Forelimb muscle (tissue), 1 donor: ENCODE results near the gene CRACR2B. TPM values are rescaled to one million over a fixed set of nuclear protein-coding genes. Genes with fewer than 3 reads are reported as not detected.

Experiments
- DNase-seq: peaks from one replicate; pipeline ENCODE4 v3.0.0-alpha.2; 2013; ENCODE audit warnings: low read depth
- polyA plus RNA-seq: library from polyadenylated mRNA; unstranded; fragments of 120-200 nt; gene quantifications from one replicate; pipeline ENCODE4 v1.2.1, GENCODE V29; 2013; ENCODE audit not compliant: insufficient read length

Gene CRACR2B
- polyA plus RNA-seq, 1 donor = 17.6 TPM

DNA sequence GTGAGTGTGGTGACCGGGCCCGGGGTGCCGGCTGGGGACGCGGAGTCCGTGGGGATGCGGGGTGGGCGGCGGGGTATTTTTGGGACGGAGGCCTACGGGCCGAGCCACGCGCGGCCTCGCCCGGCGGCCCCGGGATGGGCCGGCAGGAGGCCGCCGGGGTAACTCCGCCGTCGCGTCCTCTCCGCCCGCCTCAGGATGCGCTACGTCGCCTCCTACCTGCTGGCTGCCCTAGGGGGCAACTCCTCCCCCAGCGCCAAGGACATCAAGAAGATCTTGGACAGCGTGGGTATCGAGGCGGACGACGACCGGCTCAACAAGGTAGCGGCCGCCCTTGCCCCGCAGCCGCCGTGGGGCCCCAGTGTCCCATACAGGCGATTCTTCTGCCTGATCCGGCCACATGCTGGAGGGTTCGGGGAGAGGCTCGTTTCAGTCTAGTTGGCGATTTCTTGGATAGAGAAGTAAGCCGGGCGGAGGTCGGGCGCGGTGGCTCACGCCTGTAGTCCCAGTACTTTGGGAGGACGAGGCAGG lies 17.6 kb upstream of the CRACR2B start:
- DNase-seq = no peak

DNA sequence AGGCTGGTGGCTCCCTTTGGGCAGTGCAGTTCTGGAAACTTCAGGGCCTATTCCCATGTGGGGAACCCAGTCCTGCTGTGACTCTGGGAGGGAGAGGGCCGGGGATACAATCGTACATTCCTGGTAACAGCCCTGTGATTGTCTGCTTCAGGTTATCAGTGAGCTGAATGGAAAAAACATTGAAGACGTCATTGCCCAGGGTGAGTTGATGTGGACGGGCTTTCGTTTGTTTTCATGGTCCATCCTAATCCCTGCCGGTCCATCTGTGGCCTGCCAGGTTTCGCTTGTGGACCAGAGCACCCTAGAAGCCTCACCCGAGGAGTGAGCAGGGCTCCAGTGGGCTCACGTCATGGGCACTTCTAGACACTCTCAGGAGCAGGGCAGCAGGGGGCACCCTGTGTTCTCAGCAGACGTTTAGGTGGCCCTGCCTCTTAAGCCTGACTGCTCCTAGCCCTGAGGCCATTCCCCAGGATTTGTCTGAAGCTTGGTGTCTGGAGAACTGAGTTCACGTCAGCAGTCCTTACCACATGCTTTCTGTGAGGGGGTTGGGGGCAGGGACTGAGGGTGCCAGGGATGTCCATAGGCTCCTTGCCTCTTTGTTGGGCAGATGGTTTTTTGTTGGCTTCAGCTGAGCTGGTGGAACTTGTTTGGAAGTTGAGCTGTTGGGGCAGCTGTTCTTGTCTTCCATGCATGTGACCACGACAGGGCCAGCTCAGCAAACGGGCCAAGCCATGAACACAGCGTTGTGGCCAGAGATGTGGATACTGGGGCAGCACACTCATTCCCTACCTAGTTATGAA lies 16.1 kb upstream of the CRACR2B start:
- no peak for DNase-seq

DNA sequence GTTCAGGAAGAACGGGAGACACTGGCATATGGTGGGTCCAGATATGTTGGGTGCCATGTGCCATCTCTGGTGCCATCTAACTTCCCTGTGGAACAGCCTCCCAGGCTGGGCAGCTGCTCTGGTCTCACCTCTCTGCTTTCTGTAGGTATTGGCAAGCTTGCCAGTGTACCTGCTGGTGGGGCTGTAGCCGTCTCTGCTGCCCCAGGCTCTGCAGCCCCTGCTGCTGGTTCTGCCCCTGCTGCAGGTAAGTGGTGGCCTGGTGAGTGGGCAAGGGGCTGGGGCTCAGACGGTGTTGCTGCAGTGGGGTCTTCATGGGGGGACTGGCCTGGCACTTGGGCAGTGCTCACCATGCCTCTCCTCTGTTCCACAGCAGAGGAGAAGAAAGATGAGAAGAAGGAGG lies 15.3 kb upstream of the CRACR2B start:
- no peak for DNase-seq

DNA sequence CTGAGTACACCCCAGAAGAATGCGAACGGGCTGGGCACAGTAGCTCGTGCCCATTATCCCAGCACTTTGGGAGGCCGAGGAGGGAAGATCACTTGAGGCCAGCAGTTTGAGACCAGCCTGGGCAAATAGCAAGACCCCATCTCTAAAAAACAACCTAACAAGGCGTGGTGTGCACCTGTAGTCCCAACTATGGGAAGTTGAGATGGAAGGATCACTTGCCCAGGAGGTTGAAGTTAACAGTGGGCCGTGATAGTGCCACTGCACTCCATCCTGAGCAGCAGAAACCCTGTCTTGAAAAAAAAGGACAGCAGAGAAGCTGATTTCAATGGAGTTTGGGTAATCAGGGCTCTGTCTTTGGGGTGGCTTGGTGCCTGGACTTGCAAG lies 14.7 kb upstream of the CRACR2B start:
- DNase-seq = no peak

DNA sequence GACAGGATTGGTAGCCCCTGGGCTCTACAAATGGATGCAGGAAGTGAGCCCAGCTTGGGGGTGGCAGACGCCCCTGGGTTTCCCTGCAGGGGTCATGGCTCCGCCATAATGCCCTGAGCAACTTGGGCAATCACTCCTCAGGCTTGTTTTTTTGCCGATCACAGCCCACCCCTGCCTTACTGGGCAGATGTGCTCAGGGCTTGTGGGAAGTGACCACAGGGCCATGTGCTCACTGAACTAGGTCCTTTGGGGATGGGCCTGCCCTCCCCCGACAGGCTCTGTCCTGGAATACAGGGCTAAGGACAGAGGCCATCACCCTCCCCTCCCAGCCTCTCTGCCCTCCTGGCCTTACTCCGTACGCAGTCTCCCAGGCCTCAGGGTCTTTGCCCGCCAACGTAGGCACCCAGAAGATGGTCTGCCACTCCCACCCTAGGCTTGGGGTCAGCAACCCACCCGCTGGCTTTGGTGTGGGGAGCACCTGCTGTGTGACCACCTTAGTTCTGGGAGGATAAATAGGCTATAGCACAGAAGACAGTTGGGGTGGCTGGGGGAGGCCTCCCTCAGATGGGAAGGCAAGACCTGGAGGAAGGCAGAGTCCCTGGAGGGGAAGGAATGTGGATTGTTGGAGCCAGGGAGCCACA lies 14.1 kb upstream of the CRACR2B start:
- no peak for DNase-seq

DNA sequence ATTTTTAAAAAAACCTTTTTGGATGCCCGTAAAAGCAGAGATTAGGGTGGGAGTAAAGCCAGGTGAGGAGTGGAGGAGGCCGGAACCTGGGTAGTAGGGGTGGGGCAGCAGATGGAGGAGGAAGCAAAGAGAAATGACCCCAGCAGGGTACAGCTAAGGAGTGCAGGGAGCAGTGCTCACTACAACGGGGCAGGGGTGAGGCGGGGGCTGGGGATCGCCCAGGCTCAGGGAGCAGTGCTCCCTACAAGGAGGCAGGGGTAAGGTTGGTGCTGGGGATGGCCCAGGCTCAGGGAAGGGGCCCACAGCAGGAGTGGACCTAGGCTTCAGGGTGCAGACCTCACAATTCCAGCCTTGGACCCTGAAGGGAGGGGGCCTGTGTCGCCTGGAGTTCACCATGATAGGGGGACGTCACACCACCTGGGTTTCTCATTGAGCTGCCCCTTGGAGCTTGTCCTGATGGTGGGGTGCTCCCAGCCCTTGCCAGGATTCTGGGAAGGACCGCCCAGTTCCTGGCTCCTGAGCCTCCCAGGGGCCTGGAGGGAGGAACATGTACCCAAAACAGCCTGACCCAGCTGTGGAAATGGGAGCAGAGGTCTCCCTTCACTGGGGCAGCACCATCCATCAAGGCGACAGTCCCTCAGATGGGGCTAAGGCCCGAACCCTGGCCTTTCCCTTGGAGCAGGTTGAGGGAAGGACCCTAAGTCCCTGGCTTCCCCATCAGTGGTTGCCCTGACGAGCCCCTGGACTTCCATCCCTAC lies 11.9 kb upstream of the CRACR2B start:
- no peak for DNase-seq

DNA sequence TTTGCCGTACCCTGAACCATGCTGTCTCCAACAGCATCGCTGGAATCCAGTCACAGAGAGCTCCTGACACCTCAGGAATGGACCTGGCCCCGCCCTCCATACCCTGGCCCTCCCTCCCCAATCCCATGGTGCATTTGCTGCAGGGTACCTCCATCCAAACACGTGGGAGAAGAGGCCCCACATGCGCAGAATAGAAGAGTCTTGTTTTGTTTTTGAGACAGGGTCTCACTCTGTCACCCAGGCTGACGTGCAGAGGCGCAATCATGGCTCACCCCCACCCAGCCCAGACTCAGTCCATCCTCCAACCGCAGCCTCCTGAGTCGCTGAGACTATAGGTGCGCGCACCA lies 11.3 kb upstream of the CRACR2B start:
- DNase-seq = no peak

DNA sequence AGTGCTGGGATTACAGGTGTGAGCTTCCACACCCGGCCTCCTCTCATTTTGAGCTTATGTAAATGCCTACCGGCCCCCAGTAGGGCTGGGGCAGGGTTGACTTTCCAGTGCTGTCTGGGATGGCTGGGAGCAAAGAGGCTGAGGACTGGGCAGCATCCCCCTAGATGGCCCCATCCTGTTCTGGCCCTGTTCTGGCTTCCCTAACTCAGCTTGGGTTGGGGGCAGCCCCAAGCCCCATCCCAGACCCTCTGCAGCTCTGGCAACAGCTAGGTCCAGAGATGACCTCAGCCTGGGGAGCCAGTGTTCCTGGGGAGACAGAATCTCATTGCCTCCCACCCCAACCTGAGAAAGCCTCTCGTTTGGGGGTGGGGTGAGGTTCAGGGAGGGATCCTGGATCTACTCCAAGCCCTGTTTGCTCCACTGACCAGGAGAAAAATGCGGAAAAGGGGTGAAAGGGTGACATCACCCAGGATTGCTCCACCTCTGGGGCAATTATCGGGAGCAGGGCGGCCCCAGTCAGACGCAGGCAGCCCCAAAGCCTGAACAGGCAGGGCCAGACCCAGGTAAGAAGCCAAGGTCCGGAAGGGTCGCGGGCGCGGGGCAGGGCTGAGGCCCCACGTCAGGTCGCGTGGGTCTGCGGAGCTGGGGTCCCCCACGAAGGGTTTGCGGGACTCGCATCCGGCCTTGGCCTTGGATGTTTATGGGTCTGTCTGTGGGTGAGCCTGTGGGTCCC lies 9.2 kb upstream of the CRACR2B start, which contains the start of gene PNPLA2:
Gene PNPLA2 (plus strand): TSS at position 519 of the 733 bp plus-strand sequence. CDS start 805 bp downstream, outside the sequence.
- no peak for DNase-seq

DNA sequence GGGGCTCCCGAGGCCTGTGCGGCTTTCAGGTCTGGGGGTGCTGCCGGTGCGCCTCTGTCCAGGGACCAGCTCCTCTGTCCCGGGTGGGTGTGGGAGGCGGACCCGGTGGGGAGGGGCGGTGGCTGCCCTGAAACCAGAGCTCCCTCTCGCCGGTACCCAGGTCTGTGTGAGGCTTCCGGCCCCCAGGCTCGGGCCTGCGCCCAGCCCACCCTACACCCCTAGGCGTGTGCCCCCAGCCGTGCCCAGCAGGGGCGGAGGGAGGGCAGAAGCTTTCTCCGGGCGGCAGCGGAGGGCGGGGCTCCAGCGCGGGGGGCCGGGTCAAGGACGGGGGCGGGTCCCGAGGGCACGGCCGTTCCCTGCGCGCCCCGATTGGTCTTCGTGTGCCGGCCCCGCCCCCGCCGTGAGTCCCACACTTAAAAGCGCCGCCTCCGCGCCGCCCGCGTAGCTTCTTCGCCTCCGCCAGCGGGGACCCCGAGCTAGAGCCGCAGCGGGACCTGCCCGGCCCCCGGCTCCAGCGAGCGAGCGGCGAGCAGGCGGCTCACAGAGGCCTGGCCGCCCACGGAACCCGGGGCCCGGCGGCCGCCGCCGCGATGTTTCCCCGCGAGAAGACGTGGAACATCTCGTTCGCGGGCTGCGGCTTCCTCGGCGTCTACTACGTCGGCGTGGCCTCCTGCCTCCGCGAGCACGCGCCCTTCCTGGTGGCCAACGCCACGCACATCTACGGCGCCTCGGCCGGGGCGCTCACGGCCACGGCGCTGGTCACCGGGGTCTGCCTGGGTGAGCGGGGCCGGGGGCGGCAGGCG lies 8.4 kb upstream of the CRACR2B start:
- DNase-seq = no peak

DNA sequence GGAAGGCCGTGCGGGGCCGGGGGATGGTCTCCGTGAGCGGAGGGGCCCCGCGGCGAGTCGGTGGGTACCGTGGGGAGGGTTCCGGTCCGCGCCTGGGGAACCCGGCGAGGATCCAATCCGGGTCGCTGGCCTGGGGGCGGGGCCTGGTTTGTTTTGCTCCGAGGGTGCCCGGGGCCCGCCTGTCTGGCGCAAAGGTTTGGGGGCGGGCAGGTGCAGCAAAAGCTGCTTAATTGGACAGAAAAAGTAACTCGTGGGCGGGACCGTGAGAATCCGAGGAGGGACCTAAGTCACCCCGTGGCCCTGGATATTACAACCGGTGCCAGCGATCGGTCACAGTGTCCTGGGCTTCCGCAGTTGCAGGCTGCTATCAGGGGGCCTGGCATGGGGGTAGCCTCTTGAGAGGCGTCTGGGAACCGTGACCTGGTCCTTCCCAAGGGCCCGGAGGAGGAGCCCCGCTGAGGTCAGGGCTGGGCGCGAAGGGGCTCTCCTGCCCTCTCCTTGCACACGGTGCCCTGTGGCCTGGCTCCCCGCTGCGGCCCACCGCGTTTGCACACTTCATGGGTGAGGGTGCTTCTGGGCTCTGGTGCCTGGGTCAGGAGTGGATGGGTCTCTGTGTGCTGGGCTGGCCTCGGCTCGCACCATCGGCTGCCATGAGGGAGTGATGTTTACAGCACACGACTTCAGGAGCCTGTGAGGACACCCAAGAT lies 7.6 kb upstream of the CRACR2B start:
- no peak for DNase-seq

DNA sequence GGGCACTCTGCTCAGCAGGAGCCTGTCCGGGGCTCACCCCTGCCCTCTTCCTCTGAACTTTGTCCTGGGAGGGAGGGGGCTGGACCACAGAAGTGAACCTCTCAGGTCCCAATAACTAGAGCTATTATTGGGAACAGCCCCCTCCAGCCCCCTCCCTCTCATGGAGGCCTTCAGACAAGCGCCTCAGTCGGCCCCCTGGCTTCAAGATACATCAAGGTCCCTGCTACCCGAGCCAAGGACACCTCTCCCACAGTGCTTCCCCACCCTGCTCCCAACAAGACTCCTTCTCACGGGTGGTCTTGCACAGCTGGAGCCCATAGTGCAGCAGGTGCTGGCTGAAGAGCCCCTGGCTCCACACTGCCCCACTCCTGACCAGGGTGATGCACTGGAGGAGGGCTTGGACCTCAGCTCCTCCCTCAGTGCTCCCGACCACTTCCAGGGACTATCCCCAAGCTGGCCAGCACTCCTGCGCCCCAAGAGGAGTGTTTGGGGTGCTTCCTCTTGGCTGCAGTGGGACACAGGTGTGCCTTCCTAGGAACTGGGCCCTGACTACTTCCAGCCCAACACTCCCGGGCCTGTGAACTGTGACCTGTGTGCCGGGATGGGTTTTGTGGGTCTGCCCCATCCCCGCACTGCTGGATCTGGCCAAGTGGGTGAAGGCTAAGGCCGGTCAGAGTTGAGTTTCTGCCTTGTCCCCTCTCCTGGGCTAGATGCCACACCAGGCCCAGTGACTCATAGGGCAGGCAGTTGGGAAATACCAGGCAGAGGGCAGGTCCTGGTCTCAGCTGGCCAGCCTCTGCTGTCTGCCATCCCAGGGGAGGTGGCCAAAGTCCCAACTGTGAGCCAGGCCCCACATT lies 6.8 kb upstream of the CRACR2B start:
- no peak for DNase-seq

DNA sequence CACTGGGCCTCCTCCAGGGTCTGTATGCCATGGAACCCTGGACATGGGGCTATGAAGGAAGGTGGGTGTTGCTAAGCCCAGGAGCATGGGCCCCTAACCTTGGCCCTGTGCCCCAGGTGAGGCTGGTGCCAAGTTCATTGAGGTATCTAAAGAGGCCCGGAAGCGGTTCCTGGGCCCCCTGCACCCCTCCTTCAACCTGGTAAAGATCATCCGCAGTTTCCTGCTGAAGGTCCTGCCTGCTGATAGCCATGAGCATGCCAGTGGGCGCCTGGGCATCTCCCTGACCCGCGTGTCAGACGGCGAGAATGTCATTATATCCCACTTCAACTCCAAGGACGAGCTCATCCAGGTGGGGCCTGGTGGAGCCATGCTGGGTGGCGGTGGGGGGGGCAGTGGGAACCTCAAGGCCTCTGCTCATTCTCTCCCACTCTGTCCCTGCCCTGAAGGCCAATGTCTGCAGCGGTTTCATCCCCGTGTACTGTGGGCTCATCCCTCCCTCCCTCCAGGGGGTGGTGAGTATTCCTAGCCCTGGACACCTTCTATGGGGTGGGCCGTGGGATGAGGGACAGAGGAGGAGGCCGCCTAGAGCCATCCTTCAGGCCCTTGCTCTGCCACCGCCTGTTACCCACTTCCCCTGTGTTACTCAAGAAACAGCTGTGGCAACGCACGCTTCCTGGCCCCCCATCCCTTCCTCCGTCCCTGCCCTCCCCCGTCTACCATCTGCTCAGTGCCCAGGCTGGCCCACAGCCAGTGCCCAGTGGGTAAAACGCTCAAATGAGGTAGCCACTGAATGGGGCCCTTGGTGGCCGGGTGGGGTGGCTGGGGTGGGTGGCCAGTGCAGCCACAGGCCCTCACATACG lies 6.0 kb upstream of the CRACR2B start:
- DNase-seq = no peak

DNA sequence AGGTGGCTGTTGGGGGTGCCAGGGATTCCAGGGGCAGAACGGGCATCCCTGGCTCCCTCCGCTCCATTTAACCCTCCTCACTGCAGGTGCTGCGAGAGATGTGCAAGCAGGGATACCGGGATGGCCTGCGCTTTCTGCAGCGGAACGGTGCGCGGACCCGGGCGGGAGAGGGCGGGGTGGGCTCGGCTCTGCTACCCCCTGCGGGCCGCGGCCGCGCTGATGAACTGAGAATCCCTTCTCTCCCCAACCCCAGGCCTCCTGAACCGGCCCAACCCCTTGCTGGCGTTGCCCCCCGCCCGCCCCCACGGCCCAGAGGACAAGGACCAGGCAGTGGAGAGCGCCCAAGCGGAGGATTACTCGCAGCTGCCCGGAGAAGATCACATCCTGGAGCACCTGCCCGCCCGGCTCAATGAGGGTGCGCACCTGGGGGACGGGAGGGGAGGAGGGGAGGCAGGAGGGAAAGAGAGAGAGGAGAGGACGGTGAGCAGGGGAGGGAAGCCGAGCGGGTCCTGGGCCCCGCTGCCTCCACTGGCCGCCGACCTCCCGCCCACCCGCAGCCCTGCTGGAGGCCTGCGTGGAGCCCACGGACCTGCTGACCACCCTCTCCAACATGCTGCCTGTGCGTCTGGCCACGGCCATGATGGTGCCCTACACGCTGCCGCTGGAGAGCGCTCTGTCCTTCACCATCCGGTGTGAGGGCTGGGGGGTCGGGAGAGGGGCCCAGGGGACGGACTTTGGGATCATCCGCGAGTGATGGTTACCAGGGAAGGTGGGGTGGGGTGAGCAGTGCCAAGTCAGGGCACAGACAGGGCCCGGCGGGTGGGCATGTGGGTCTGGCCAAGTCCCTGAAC lies 4.1 kb upstream of the CRACR2B start:
- DNase-seq = no peak

DNA sequence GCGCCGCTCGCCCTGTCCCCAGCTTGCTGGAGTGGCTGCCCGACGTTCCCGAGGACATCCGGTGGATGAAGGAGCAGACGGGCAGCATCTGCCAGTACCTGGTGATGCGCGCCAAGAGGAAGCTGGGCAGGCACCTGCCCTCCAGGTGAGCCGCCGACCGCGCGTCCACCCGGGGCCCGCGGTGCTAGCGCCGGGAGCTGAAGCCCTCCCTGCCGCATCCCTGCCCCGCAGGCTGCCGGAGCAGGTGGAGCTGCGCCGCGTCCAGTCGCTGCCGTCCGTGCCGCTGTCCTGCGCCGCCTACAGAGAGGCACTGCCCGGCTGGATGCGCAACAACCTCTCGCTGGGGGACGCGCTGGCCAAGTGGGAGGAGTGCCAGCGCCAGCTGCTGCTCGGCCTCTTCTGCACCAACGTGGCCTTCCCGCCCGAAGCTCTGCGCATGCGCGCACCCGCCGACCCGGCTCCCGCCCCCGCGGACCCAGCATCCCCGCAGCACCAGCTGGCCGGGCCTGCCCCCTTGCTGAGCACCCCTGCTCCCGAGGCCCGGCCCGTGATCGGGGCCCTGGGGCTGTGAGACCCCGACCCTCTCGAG lies 3.3 kb upstream of the CRACR2B start:
- no peak for DNase-seq

DNA sequence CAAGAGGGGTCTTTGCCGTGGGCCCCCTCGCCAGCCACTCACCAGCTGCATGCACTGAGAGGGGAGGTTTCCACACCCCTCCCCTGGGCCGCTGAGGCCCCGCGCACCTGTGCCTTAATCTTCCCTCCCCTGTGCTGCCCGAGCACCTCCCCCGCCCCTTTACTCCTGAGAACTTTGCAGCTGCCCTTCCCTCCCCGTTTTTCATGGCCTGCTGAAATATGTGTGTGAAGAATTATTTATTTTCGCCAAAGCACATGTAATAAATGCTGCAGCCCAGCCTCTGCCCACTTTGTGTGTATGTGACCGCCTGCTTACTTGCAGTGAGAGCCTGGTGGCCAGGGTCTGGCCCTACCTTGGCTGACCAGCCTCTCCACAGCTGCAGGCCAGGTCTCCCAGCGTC lies 2.8 kb upstream of the CRACR2B start:
- DNase-seq = no peak

DNA sequence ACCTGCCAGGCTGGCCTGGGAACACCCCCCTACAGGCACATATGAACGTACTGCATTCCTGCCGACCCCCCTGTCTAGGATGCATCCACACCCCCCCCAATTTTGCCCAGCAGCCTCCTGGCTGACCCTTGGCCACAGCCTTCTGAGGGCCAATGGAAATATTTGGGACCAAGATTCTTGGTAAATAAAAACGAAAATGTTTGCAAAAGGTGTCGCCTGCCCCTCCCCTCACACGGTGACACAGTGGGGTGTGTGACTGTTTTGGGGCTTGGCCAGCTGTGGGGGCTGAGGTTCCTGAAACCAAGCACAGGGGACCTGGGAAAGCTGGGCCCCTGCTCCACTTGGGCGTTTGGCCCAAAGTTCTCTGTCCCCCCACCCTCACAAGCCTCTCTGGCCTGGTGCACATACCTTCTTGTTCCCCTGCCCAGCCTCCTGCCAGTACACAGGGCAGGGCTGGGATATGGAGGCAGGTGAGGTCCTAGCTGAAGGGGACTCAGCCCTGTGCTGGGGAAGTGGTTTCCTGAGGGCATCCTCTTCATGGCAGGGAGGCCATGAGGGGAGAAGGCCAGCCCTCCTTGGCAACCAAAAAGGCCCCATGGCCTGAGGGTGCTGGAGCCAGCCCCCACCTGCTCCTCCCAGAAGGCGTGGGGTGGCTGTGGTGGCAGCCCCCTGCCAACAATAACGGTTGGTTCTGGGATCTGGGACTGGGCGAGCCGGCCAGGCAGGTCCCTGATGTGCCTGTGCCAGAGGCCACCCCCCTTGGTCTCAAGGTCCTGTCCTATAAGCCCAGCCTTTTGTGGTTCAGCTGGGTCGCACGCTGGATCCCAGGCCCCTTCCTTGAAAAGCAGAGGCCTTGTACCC lies 2.1 kb upstream of the CRACR2B start:
- DNase-seq = no peak
